AG09309 (cell line): ENCODE data around the gene PLSCR2.
A peak's percentile ranks its signal among the peaks of the same experiment; 100 is the strongest.
"Not testable (repeated sequence)": the region's sequence is repeated elsewhere in the genome, so short reads cannot be mapped to it uniquely, and the experiment has no call there.

Experiments used
- DNase-seq: peaks from one replicate; pipeline ENCODE4 v3.0.0-alpha.2; 2010; ENCODE audit warnings: low read depth
- H3K4me3 ChIP-seq: 2 replicates; pipeline ENCODE4 v1.5.1; 2011; ENCODE audit warnings: mild to moderate bottlenecking, low read depth, low read length, moderate library complexity; ENCODE audit not compliant: control insufficient read depth
- CTCF ChIP-seq: IDR thresholded peaks from 2 replicates; pipeline ENCODE4 v1.5.1; 2011; ENCODE audit warnings: mild to moderate bottlenecking, low read depth, low read length, inconsistent platforms; ENCODE audit not compliant: insufficient read depth, control insufficient read depth; ENCODE audit errors: missing control alignments

PLSCR2 gene

DNA sequence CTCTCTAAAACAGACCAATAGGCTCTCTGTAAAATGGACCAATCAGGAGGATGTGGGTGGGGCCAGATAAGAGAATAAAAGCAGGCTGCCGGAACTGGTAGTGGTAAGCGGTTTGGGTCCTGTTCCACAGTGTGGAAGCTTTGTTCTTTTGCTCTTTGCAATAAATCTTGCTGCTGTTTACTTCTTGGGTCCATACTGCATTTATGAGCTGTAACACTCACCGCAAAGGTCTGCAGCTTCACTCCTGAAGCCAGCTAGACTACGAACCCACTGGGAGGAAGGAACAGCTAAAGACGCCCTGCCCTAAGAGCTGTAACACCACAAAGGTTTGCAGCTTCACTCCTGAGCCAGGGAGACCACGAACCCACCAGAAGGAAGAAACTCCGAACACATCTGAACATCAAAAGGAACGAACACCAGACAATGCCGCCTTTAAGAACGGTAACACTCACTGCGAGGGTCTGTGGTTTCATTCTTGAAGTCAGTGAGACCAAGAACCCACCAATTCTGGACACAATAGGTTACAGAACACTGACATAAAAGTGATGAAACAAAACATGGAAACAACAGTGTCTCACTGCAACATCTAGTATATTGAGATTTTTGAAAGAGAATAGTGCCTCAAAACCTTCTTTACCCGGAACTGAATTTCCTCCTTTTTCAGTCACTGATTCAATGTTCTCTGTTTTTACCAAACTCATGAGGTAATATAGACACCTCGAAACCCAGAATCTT is 28.8 kb upstream of the PLSCR2 start:
- H3K4me3 ChIP-seq, result no peak overlapping the region
- no peak for DNase-seq
- TF ChIP-seq CTCF, result no peak

DNA sequence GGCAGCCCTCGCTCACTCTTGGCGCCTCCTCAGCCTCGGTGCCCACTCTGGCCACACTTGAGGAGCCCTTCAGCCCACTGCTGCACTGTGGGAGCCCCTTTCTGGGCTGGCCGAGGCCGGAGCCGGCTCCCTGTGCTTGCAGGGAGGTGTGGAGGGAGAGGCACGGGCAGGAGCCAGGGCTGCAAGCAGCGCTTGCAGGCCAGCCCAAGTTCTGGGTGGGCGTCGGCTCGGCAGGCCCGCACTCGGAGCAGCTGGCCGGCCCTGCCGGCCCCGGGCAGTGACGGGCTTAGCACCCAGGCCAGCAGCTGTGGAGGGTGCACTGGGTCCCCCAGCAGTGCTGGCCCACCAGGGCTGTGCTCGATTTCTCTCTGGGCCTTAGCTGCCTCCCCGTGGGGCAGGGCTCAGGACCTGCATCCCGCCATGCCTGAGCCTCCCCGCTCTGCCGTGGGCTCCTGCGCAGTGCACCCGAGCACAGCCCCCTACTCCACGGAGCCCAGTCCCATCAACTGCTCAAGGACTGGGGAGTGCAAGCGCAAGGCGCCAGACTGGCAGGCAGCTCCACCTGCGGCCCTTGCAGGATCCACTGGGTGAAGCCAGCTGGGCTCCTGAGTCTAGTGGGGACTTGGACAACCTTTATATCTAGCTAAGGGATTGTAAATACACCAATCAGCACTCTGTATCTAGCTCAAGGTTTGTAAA is 27.9 kb upstream of the PLSCR2 start:
- not testable (repeated sequence) for DNase-seq, H3K4me3 ChIP-seq

DNA sequence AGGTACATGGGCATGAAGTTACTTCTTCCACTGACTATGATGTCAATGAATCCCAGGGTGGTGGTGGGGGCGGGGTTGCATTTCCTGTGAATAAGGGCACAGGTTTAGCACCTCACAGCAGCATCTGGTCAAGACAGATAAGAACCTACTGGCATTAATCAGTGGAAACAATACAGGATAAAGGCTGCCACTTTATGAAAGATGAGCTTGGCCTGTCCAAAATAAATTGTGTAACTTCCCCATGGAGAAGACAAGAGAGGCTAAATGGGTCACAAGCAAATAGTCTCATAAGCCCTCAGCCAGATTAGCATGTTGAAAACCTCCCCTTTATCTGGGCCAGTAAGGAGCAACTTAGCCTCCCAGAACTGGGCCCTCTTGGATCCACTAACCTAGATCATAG is 27.4 kb upstream of the PLSCR2 start:
- no peak overlapping the region for H3K4me3 ChIP-seq
- TF ChIP-seq CTCF, result no peak
- no peak for DNase-seq

DNA sequence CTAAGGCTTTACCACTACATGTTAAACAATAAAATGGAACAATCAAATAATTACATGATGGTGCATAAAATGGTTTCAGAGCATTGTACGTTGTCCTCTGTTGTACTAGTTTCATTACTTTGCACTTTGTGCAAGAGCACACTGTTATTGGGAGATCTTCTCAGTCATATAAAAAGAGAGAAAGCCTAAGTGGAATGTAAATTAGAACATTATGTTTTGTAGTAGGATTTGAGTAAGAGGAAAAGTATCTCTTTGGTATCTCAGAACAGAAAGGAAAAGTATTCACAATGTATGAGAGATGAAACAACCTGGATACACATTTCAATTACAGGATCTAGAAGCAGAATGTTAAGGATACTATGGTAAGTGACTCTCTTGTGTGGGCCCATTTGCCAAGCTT is 26.9 kb upstream of the PLSCR2 start:
- DNase-seq, result peak; percentile 21

GRCh38 chr3:146493761-146494160 is 24.4 kb upstream of the PLSCR2 start:
- TF ChIP-seq CTCF, result no peak
- H3K4me3 ChIP-seq, result no peak overlapping the region
- DNase-seq, result no peak

More for the DNA sequence above, 26.9 kb upstream of the PLSCR2 start:
- H3K4me3 ChIP-seq, result no peak overlapping the region
- TF ChIP-seq CTCF, result no peak

DNA sequence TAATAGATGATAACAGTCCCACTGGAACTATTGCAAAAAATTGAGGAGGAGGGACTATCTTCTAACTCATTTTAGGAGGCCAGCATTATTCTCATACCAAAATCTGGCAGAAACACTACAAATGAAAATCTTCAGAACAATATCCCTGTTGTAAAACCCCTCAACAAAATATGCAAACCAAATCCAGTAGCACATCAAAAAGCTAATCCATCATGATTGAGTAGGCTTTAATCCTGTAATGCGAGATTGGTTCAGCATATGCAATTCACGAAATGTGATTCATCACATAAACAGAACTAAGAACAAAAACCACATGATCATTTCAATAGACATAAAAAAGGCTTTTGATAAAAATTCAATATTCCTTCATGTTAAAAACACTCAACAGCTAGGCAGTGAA is 23.9 kb upstream of the PLSCR2 start:
- no peak overlapping the region for H3K4me3 ChIP-seq
- DNase-seq, result no peak
- no peak for TF ChIP-seq CTCF

DNA sequence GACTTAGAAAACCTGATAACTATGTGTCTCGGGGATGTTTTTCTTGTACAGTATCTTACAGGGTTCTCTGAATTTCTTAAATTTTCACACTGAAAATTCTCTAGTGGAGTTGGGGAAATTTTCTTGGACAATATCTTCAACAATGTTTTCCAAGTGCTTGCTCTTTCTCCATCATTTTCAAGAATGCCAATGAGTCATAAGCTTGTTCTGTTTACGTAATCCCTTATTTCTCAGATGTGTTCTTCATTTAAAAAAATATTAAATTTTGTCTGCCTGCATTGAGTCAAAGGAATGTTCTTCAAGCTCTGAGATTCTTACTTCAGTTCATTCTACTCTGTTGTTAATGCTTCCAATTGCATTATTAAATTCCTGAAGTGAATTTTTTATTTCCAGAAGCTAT is 21.9 kb upstream of the PLSCR2 start:
- no peak for TF ChIP-seq CTCF
- DNase-seq, result peak; percentile 27
- no peak overlapping the region for H3K4me3 ChIP-seq
